H1 (cell line): ENCODE measurements around the gene NUP205. TPM values are rescaled to one million over a fixed set of nuclear protein-coding genes. Genes with fewer than 3 reads are reported as not detected.

Experiments
- CTCF ChIA-PET: fragments of 300-600 bp; sonication (Branson Sonifier 250); formaldehyde crosslinking; loops from one replicate; lab custom pipeline; 2021; ENCODE audit not compliant: partially characterized antibody; lab: Charles Lee
- POLR2A ChIA-PET: fragments of 300-600 bp; sonication (Branson Sonifier 250); formaldehyde crosslinking; loops from one replicate; lab custom pipeline; 2021; ENCODE audit warnings: inconsistent platforms; ENCODE audit not compliant: partially characterized antibody; lab: Charles Lee
- DNase-seq, 2 experiments: peaks; one replicate each; pipeline versions ENCODE4 v3.0.0 to v3.0.0-alpha.2; 2010 to 2022; ENCODE audit warnings: low spot score in 2 of 2, low read depth in 1 of 2, mixed read lengths in 1 of 2
- FAIRE-seq: peaks from 2 replicates; lab custom pipeline; 2011; peaks lifted over from hg19 to GRCh38; lab: Jason Lieb, UNC
- H2AFZ ChIP-seq: 2 replicates; pipeline ENCODE4 v1.8.1; 2012; ENCODE audit warnings: low read length, inconsistent platforms
- H2AK5ac ChIP-seq: 2 replicates; pipeline ENCODE4 v1.6.1; 2013; ENCODE audit warnings: low read depth, low read length
- H2BK120ac ChIP-seq: replicated peaks from 2 replicates; pipeline ENCODE3; 2013; ENCODE audit warnings: low read depth, low read length, inconsistent platforms
- H2BK12ac ChIP-seq: 2 replicates; pipeline ENCODE4 v1.6.1; 2013; ENCODE audit warnings: low read depth, low read length
- H2BK15ac ChIP-seq: 2 replicates; pipeline ENCODE4 v1.6.1; 2013; ENCODE audit warnings: low read length
- H2BK20ac ChIP-seq: 2 replicates; pipeline ENCODE4 v1.6.1; 2013; ENCODE audit warnings: low read length
- H2BK5ac ChIP-seq: 2 replicates; pipeline ENCODE4 v1.6.1; 2013; ENCODE audit warnings: low read depth, low read length
- H3K14ac ChIP-seq: 2 replicates; pipeline ENCODE4 v1.6.1; 2013; ENCODE audit warnings: inconsistent platforms; ENCODE audit not compliant: insufficient read length
- H3K18ac ChIP-seq: 2 replicates; pipeline ENCODE4 v1.6.1; 2013; ENCODE audit warnings: low read length; ENCODE audit errors: extremely low read depth
- H3K23ac ChIP-seq: 2 replicates; pipeline ENCODE4 v1.6.1; 2013; ENCODE audit warnings: inconsistent platforms; ENCODE audit not compliant: insufficient read length
- H3K23me2 ChIP-seq: 2 replicates; pipeline ENCODE4 v1.6.1; 2013; ENCODE audit warnings: low read depth, low read length
- H3K27ac ChIP-seq: 2 replicates; pipeline ENCODE4 v1.6.1; 2011; ENCODE audit warnings: low read depth, low read length, inconsistent platforms
- H3K27me3 ChIP-seq, 4 experiments: replicated peaks in 1 of 4; 1 replicate in 1 of 4; 2 replicates in 3 of 4; pipeline versions ENCODE4 v1.6.1 to v1.8.1; 2011 to 2013; ENCODE audit warnings: low read length in 3 of 4, mild to moderate bottlenecking in 3 of 4, inconsistent platforms in 2 of 4, mixed read lengths in 2 of 4, moderate library complexity in 1 of 4; ENCODE audit not compliant: control insufficient read depth in 3 of 4, insufficient read depth in 3 of 4; ENCODE audit errors: extremely low read depth in 1 of 4
- H3K36me3 ChIP-seq, 4 experiments: 2 replicates each; pipeline versions ENCODE4 v1.6.1 to v1.8.1; 2011 to 2013; ENCODE audit warnings: mild to moderate bottlenecking in 4 of 4, low read length in 3 of 4, moderate library complexity in 2 of 4, control low read depth in 1 of 4, inconsistent platforms in 1 of 4; ENCODE audit not compliant: insufficient read depth in 4 of 4, control insufficient read depth in 2 of 4
- H3K4ac ChIP-seq: replicated peaks from 2 replicates; pipeline ENCODE3; 2013; ENCODE audit warnings: low read length, low read depth, mixed read lengths, inconsistent platforms; ENCODE audit not compliant: insufficient read length
- H3K4me1 ChIP-seq, 4 experiments: replicated peaks in 1 of 4; 1 replicate in 1 of 4; 2 replicates in 3 of 4; pipeline versions ENCODE4 v1.6.1 to v1.8.1; 2011 to 2013; ENCODE audit warnings: low read length in 3 of 4, inconsistent platforms in 2 of 4, mixed read lengths in 1 of 4; ENCODE audit not compliant: insufficient read depth in 4 of 4, control insufficient read depth in 3 of 4
- H3K4me2 ChIP-seq, 2 experiments: 2 replicates each; pipeline versions ENCODE4 v1.6.1 to v1.8.1; 2011 to 2013; ENCODE audit warnings: low read depth in 2 of 2, low read length in 2 of 2, control low read depth in 1 of 2, inconsistent platforms in 1 of 2, mild to moderate bottlenecking in 1 of 2; ENCODE audit not compliant: insufficient read depth in 1 of 2
- H3K4me3 ChIP-seq, 4 experiments: fragments of 200-600, 300-600 bp in 1 of 4; sonication (generic), shearing (Covaris generic), sonication (Bioruptor Twin) in 1 of 4; 2 replicates each; pipeline versions ENCODE4 v1.5.1 to v1.8.1; 2011 to 2016; ENCODE audit warnings: low read length in 4 of 4, low read depth in 3 of 4, control low read depth in 2 of 4, inconsistent platforms in 2 of 4, mild to moderate bottlenecking in 2 of 4, mixed read lengths in 1 of 4, moderate library complexity in 1 of 4; ENCODE audit not compliant: insufficient read depth in 2 of 4; ENCODE audit errors: extremely low read depth in 1 of 4
- H3K56ac ChIP-seq: replicated peaks from 2 replicates; pipeline ENCODE3; 2013; ENCODE audit warnings: low read depth, mild to moderate bottlenecking, mixed read lengths, low read length, inconsistent platforms; ENCODE audit not compliant: insufficient read length
- H3K79me1 ChIP-seq: 2 replicates; pipeline ENCODE4 v1.6.1; 2013; ENCODE audit warnings: low read depth, low read length, control low read depth
- H3K79me2 ChIP-seq, 2 experiments: 2 replicates each; pipeline versions ENCODE4 v1.6.1 to v1.8.1; 2012 to 2013; ENCODE audit warnings: low read length in 2 of 2, mild to moderate bottlenecking in 2 of 2, inconsistent platforms in 1 of 2; ENCODE audit not compliant: insufficient read depth in 2 of 2, control insufficient read depth in 1 of 2
- H3K9ac ChIP-seq, 4 experiments: replicated peaks in 1 of 4; 1 replicate in 1 of 4; 2 replicates in 3 of 4; pipeline versions ENCODE4 v1.6.1 to v1.8.1; 2011 to 2013; ENCODE audit warnings: low read depth in 3 of 4, low read length in 3 of 4, control low read depth in 2 of 4, mild to moderate bottlenecking in 2 of 4, moderate library complexity in 2 of 4, inconsistent platforms in 1 of 4; ENCODE audit errors: extremely low read depth in 1 of 4
- H3K9me3 ChIP-seq, 2 experiments: 2 replicates each; pipeline versions ENCODE4 v1.6.1 to v1.8.1; 2012 to 2013; ENCODE audit warnings: mild to moderate bottlenecking in 2 of 2, moderate library complexity in 2 of 2, control low read depth in 1 of 2, inconsistent platforms in 1 of 2, low read depth in 1 of 2, low read length in 1 of 2, mixed read lengths in 1 of 2; ENCODE audit not compliant: insufficient read depth in 2 of 2
- H4K20me1 ChIP-seq, 2 experiments: replicated peaks in 1 of 2; 2 replicates each; pipeline versions ENCODE3 to v1.8.1; 2011 to 2013; ENCODE audit warnings: inconsistent platforms in 2 of 2, low read length in 2 of 2, mild to moderate bottlenecking in 1 of 2; ENCODE audit not compliant: insufficient read depth in 2 of 2, control insufficient read depth in 1 of 2
- H4K5ac ChIP-seq: 2 replicates; pipeline ENCODE4 v1.6.1; 2013; ENCODE audit warnings: low read length, low read depth, mixed read lengths, inconsistent platforms; ENCODE audit not compliant: insufficient read length
- H4K8ac ChIP-seq: 2 replicates; pipeline ENCODE4 v1.8.0; 2013; ENCODE audit warnings: mild to moderate bottlenecking, moderate library complexity, low read length, inconsistent platforms; ENCODE audit not compliant: insufficient read depth; ENCODE audit errors: extremely low read depth
- H4K91ac ChIP-seq: replicated peaks from 2 replicates; pipeline ENCODE3; 2013; ENCODE audit warnings: low read length, mixed read lengths, inconsistent platforms; ENCODE audit not compliant: insufficient read length
- ATF2 ChIP-seq: IDR thresholded peaks from 2 replicates; pipeline ENCODE4 v1.6.1; 2012; ENCODE audit warnings: low read length, inconsistent platforms
- BACH1 ChIP-seq: IDR thresholded peaks from 2 replicates; pipeline ENCODE4 v1.6.1; 2012; ENCODE audit warnings: low read length, improper control_type of control experiment
- CBX8 ChIP-seq: fragments of 300-800, 300-1000 bp; sonication (generic); IDR thresholded peaks from 2 replicates; pipeline ENCODE4 v1.7.1; 2016; ENCODE audit warnings: low read depth, low read length, borderline replicate concordance
- CTCF ChIP-seq, 3 experiments: IDR thresholded peaks; 1 replicate in 2 of 3; 2 replicates in 1 of 3; pipeline versions ENCODE4 v1.5.1 to v1.6.1; 2011; ENCODE audit warnings: low read length in 3 of 3, mild to moderate bottlenecking in 3 of 3, inconsistent platforms in 2 of 3, low read depth in 1 of 3, moderate library complexity in 1 of 3; ENCODE audit not compliant: insufficient read depth in 1 of 3; ENCODE audit errors: control extremely low read depth in 1 of 3
- MAFK ChIP-seq: IDR thresholded peaks from 2 replicates; pipeline ENCODE4 v1.6.1; 2012; ENCODE audit warnings: low read depth, mild to moderate bottlenecking, improper control_type of control experiment, low read length
- RAD21 ChIP-seq, 2 experiments: IDR thresholded peaks in 1 of 2; conservative IDR thresholded peaks in 1 of 2; 2 replicates each; pipeline ENCODE4 v1.6.1; 2011; ENCODE audit warnings: low read depth in 2 of 2, low read length in 2 of 2, improper control_type of control experiment in 1 of 2, inconsistent platforms in 1 of 2, mild to moderate bottlenecking in 1 of 2, moderate library complexity in 1 of 2
- WGBS, 2 experiments: shearing (Covaris generic) in 1 of 2; methylation state at CpG; one replicate each; pipeline versions ENCODE4 v1.1.6 to v1.1.7; 2013 to 2015; ENCODE audit warnings: low lambda C conversion rate in 2 of 2, mixed read lengths in 2 of 2, inconsistent platforms in 1 of 2, low coverage in 1 of 2, missing lambda C conversion rate in 1 of 2; ENCODE audit not compliant: insufficient replicate concordance in 2 of 2, insufficient coverage in 1 of 2, insufficient read length in 1 of 2; ENCODE audit errors: extremely low coverage in 1 of 2, missing lambda C conversion rate in 1 of 2; 5-methylcytosine and 5-hydroxymethylcytosine counted together
- polyA plus RNA-seq, 7 experiments: library from polyadenylated mRNA; depleted of rRNA in 3 of 7; stranded (reverse) in 5 of 7; unstranded in 2 of 7; fragments of >200 nt in 5 of 7; fragments of 200-250 nt in 2 of 7; gene quantifications; 1 replicate in 5 of 7; 2 replicates in 1 of 7; 4 replicates in 1 of 7; pipeline versions ENCODE4 v1.2.1 to v1.2.3, GENCODE V29; 2011 to 2013; ENCODE audit warnings: missing spikeins in 2 of 7, mixed read lengths in 2 of 7
- total RNA-seq: library from RNA; stranded (reverse); fragmentation: NEBNext Ultra II Directional; extraction: Animal tissue kit (Norgen Biotek cat#: 25700); gene quantifications from 2 replicates; pipeline ENCODE4 v1.2.1, GENCODE V29; 2021

The NUP205 gene
- total and polyA plus RNA-seq, 2 of the 8 experiments (the other 6 are each of a cell fraction or from before 2014, with no cell fraction given): 148 to 216 TPM

GRCh38 chr7:135512135-135512887 is 45.4 kb upstream of the NUP205 start:
- peaks cover 8% of the 10 kb centered on the region for H3K23me2 ChIP-seq
- peaks cover 5 to 22% of the 10 kb centered on the region in 2 experiments; a peak in 3 of 4 replicates for H3K79me2 ChIP-seq
- no peak overlapping the region for H4K91ac ChIP-seq
- H2AK5ac ChIP-seq: no peak overlapping the region
- H3K4me1 ChIP-seq: peaks cover 0 to 2% (median 0%) of the 10 kb centered on the region in 4 experiments; a peak in 1 of 7 replicates
- no peak overlapping the region for H2BK5ac ChIP-seq
- H3K4ac ChIP-seq: no peak overlapping the region
- H2BK120ac ChIP-seq: no peak overlapping the region
- H3K23ac ChIP-seq: no peak overlapping the region
- no peak overlapping the region for H2BK15ac ChIP-seq
- H2BK20ac ChIP-seq: no peak overlapping the region
- H3K14ac ChIP-seq: no peak overlapping the region
- no peak overlapping the region for H2BK12ac ChIP-seq
- ChIA-PET CTCF (interaction anchor here (0.8 to 2.6 kb wide), 5 partner anchors 11 to 104 kb away, joined by 3 to 12 read pairs (median 4); no protein-coding TSS in a partner anchor), POLR2A (no interaction called here)
- no peak overlapping the region for H3K56ac ChIP-seq
- peaks cover 2 to 3% of the 10 kb centered on the region in 2 experiments for H4K20me1 ChIP-seq
- no peak overlapping the region for H4K5ac ChIP-seq
- no peak overlapping the region for H3K18ac ChIP-seq
- 92% methylated on average over 2 of the region's 2 CpGs; no CpG with 5 or more reads in 1 of the 2 experiments for WGBS, 2 experiments
- H3K27me3 ChIP-seq: no peaks in the 10 kb centered on the region
- H3K4me2 ChIP-seq: no peak overlapping the region
- H3K27ac ChIP-seq: no peak overlapping the region
- DNase-seq: no peak
- 0 out of 2 replicates have a peak, but pooled peaks cover 2% of the 10 kb centered on the region for H3K79me1 ChIP-seq
- FAIRE-seq: peak; percentile 19
- H3K9me3 ChIP-seq: no peaks in the 10 kb centered on the region
- no peak overlapping the region for H4K8ac ChIP-seq
- H3K36me3 ChIP-seq: no peaks in the 10 kb centered on the region
- H3K4me3 ChIP-seq: no peak overlapping the region
- H3K9ac ChIP-seq: no peak overlapping the region
- no peak overlapping the region for H2AFZ ChIP-seq
- TF ChIP-seq RAD21 (IDR thresholded peaks at IDR 0.05 in 1 of 2, conservative IDR thresholded peaks at IDR 0.05 in 1 of 2; ENCODE audit: low read depth in 2 of 2, low read length in 2 of 2) (peak; percentile 81 to 82), ATF2 (no peak), BACH1 (peak; percentile 100), MAFK (peak; percentile 96), CBX8 (no peak), CTCF (IDR thresholded peaks at IDR 0.05; ENCODE audit: control extremely low read depth in 1 of 3, insufficient read depth in 1 of 3, low read depth in 1 of 3, low read length in 3 of 3) (peak in 2 of 3 experiments; percentile 57 to 62; a peak in 3 of 4 replicates)
